Left renal cortex interstitium (tissue), 4 donors: ENCODE results near the gene MEMO1. TPM values are rescaled to one million over a fixed set of nuclear protein-coding genes. Genes with fewer than 3 reads are reported as not detected.
"Not testable (repeated sequence)": the region's sequence is repeated elsewhere in the genome, so short reads cannot be mapped to it uniquely, and the experiment has no call there.

Experiments used
- DNase-seq, 4 donors: peaks; one replicate each; pipeline ENCODE4 v3.0.0-alpha.2; 2013; ENCODE audit warnings: low read depth in 4 of 4, low spot score in 2 of 4, missing footprints in 1 of 4
- polyA plus RNA-seq, 4 donors: library from polyadenylated mRNA; unstranded; fragments of 120-200 nt; gene quantifications; one replicate each; pipeline ENCODE4 v1.2.1, GENCODE V29; 2013; ENCODE audit not compliant: insufficient read length in 4 of 4

Gene MEMO1
- polyA plus RNA-seq, 4 donors, result 33.7 to 41.0 (median 36.3) TPM

- no peak for DNase-seq
Observed at GRCh38 chr2:31999438-31999837, 11.4 kb downstream of the MEMO1 start.

- DNase-seq, result no peak
Observed at GRCh38 chr2:31998731-31999383, 12.0 kb downstream of the MEMO1 start.

- DNase-seq, result no peak
Observed at GRCh38 chr2:31997653-31998052, 13.2 kb downstream of the MEMO1 start.

GRCh38 chr2:31996571-31997150, 14.1 kb downstream of the MEMO1 start:
- DNase-seq, result no peak

- no peak for DNase-seq
Observed at GRCh38 chr2:31992934-31993333, 17.9 kb downstream of the MEMO1 start.

GRCh38 chr2:31992025-31992579, 18.7 kb downstream of the MEMO1 start:
- DNase-seq, result no peak

- DNase-seq, result no peak
Observed at GRCh38 chr2:31989946-31990345, 20.9 kb downstream of the MEMO1 start.

GRCh38 chr2:31987454-31988220, 23.2 kb downstream of the MEMO1 start:
- no peak for DNase-seq

GRCh38 chr2:31986906-31987305, 23.9 kb downstream of the MEMO1 start:
- DNase-seq, result no peak

GRCh38 chr2:31983762-31984467, 26.9 kb downstream of the MEMO1 start:
- DNase-seq, result no peak

- no peak for DNase-seq
Observed at GRCh38 chr2:31980674-31981356, 30.0 kb downstream of the MEMO1 start.

GRCh38 chr2:31979956-31980355, 30.9 kb downstream of the MEMO1 start:
- DNase-seq, result no peak

- DNase-seq, result no peak
Observed at GRCh38 chr2:31979018-31979417, 31.8 kb downstream of the MEMO1 start.

- no peak for DNase-seq
Observed at GRCh38 chr2:31978436-31978835, 32.4 kb downstream of the MEMO1 start.

GRCh38 chr2:31973665-31974064, 37.1 kb downstream of the MEMO1 start:
- DNase-seq, result no peak

- DNase-seq, result no peak
Observed at GRCh38 chr2:31972059-31972458, 38.7 kb downstream of the MEMO1 start.

GRCh38 chr2:31969178-31969577, 41.6 kb downstream of the MEMO1 start:
- DNase-seq, result no peak

GRCh38 chr2:31967790-31968189, 43.0 kb downstream of the MEMO1 start:
- DNase-seq, result no peak

GRCh38 chr2:31966402-31966801, 44.4 kb downstream of the MEMO1 start:
- not testable (repeated sequence) for DNase-seq

- no peak for DNase-seq
Observed at GRCh38 chr2:31965094-31965493, 45.7 kb downstream of the MEMO1 start.
